Measurements from ENCODE around the gene THOC5. TPM values are rescaled to one million over a fixed set of nuclear protein-coding genes. Genes with fewer than 3 reads are reported as not detected.

Gene THOC5
- total and polyA plus RNA-seq, 12 donors: 13.2 to 42.4 (median 27.7) TPM

DNA sequence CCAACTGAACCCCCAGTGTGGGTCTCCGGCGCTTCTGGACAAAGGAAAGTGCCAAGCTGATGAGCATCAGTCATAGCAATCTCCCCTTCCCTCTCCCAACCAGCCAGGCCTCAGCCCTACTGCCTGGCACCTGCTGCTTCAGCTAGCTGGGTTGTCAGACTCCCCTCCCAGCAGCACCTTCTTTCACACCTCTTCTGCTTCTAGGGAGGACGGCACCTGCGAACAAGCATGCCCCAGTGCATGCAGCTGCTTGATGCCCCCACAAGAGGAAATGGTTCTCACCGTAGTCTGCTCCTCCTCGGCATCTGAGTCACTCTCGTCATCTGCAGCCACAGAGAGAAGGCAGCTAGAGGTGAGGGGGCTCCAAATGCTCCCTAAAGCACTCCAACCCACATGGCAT, 25.4 kb downstream of the THOC5 start:
- intact Hi-C loops (cut with DNase I): loop anchor here (10.0 kb wide), 1 partner anchor 133 kb away; no protein-coding TSS in a partner anchor
- WGBS, 4 donors: 80 to 95% (median 88%) methylated on average over 3 to 7 of the region's 7 CpGs
- H3K4me1 ChIP-seq (replicated peaks in 1 of 2): no peaks in the 10 kb centered on the region
- H3K27ac ChIP-seq: no peak overlapping the region
- H3K4me3 ChIP-seq: no peak overlapping the region
- no peaks in the 10 kb centered on the region for H3K9me3 ChIP-seq (replicated peaks in 1 of 3)
- no peaks in the 10 kb centered on the region for H3K27me3 ChIP-seq
- TF ChIP-seq, protein P1, sequence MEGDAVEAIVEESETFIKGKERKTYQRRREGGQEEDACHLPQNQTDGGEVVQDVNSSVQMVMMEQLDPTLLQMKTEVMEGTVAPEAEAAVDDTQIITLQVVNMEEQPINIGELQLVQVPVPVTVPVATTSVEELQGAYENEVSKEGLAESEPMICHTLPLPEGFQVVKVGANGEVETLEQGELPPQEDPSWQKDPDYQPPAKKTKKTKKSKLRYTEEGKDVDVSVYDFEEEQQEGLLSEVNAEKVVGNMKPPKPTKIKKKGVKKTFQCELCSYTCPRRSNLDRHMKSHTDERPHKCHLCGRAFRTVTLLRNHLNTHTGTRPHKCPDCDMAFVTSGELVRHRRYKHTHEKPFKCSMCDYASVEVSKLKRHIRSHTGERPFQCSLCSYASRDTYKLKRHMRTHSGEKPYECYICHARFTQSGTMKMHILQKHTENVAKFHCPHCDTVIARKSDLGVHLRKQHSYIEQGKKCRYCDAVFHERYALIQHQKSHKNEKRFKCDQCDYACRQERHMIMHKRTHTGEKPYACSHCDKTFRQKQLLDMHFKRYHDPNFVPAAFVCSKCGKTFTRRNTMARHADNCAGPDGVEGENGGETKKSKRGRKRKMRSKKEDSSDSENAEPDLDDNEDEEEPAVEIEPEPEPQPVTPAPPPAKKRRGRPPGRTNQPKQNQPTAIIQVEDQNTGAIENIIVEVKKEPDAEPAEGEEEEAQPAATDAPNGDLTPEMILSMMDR (IDR thresholded peaks at IDR 0.05): no peak
- peaks cover 0 to 94% of the 10 kb centered on the region in 2 donors for H3K36me3 ChIP-seq (replicated peaks in 1 of 2)
- no peak for DNase-seq

DNA sequence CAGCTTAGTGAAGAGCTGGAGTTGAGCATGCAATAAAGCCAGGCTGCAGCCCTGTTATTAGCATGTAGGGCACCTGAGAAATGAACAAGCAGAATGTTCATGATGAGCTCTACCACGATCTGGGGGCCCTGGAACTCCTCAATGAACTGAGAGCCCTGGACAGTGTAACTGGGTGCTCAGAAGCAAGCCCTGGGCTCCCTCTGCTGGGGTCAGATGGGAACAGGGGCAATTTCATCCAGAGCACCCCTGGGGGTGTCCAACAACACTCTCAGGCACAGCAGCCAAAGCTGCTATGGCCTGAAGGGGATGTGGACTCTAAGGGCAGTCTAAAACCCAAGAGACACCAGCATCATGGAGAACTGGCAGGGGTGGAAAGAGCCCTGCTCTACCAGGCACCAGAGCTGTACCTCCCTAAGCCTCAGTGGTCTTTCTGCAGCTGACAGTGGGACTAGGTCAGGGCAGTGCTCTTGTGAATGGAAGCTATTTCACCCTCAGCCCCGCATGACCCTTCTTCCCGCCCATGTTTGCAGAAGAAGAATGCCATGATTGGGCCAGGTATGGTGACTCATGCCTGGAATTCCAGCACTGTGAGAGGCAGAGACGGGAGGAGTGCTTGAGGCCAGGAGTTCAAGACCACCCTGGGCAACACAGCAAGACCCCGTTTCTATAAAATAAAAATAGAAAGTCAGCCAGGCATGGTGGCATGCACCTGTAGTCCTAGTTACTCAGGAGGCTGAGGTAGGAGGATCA, 28.9 kb downstream of the THOC5 start:
- intact Hi-C loops (cut with DNase I): loop anchor here (10.0 kb wide), 1 partner anchor 130 kb away; no protein-coding TSS in a partner anchor
- TF ChIP-seq, protein P1 (IDR thresholded peaks at IDR 0.05): peak; percentile 29 to 75 (median 67)
- no peak for TF ChIP-seq POLR2A (IDR thresholded peaks at IDR 0.05)
- Histone ChIP-seq H3K9me3 (replicated peaks in 1 of 3) (no peaks in the 10 kb centered on the region), H3K27me3 (no peaks in the 10 kb centered on the region), H3K36me3 (replicated peaks in 1 of 2) (peaks cover 0 to 82% of the 10 kb centered on the region in 2 donors), H3K4me1 (replicated peaks in 1 of 2) (peaks cover 3 to 6% of the 10 kb centered on the region in 2 donors), H3K27ac (no peak overlapping the region), H3K4me3 (no peak overlapping the region)
- peak; percentile 49 to 80 (median 70) for DNase-seq
- 51 to 70% (median 59%) methylated on average over 4 to 5 of the region's 5 CpGs for WGBS, 4 donors

DNA sequence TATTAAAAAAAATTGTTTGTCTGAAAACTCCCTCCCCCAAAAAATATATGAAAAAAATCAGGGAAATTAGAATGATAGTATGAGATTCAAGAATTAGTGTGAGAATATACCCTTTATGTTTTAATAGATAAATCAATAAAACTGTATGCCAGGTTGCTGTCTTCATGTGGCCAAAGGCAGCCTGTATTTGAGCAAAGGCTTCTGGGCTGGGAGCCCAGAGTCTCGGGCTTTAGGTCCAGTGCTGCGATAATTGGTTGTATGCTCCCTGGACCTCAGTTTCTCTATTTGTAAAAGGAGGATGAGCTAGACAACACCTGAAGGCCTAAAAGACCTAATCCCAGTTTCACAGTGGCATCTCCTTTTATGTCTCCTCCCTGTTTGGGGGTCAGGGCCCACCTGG, 29.8 kb downstream of the THOC5 start:
- Histone ChIP-seq H3K27ac (no peak overlapping the region), H3K36me3 (replicated peaks in 1 of 2) (peaks cover 0 to 82% of the 10 kb centered on the region in 2 donors), H3K27me3 (no peaks in the 10 kb centered on the region), H3K4me3 (no peak overlapping the region), H3K4me1 (replicated peaks in 1 of 2) (peaks cover 3 to 6% of the 10 kb centered on the region in 2 donors), H3K9me3 (replicated peaks in 1 of 3) (no peaks in the 10 kb centered on the region)
- 89 to 100% (median 91%) methylated on average over 2 of the region's 2 CpGs for WGBS, 4 donors
- DNase-seq: no peak
- intact Hi-C loops (cut with DNase I): loop anchor here (10.0 kb wide), 1 partner anchor 129 kb away; no protein-coding TSS in a partner anchor
- no peak for TF ChIP-seq POLR2A (IDR thresholded peaks at IDR 0.05)
- TF ChIP-seq, protein P1 (IDR thresholded peaks at IDR 0.05): no peak

DNA sequence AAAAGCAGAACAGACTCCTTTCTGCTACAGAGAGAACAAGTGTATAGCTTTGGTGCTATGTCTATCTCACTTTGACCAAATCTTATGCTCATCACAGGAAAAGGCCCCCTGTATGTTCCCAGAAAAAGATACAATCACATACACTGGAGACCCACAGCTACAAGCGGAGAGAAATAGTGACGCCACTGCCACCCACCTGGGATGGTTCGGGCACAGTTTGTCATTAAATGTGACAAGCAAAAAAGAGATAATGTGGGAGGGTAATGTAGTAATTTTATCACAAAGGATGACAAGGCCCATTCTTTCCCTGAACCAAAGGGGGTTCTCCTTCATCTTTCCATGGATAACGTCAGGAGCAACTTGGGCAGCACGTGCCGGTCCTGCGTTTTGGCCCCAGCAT, 32.0 kb downstream of the THOC5 start:
- Histone ChIP-seq H3K4me3 (no peak overlapping the region), H3K27ac (peak overlapping the region in 4 of 5 donors; percentile 34 to 80 (median 65)), H3K9me3 (replicated peaks in 1 of 3) (no peaks in the 10 kb centered on the region), H3K36me3 (replicated peaks in 1 of 2) (peaks cover 0 to 82% of the 10 kb centered on the region in 2 donors), H3K4me1 (replicated peaks in 1 of 2) (peaks cover 12 to 19% of the 10 kb centered on the region in 2 donors), H3K27me3 (no peaks in the 10 kb centered on the region)
- TF ChIP-seq, protein P1 (IDR thresholded peaks at IDR 0.05): no peak
- TF ChIP-seq POLR2A (IDR thresholded peaks at IDR 0.05): no peak
- intact Hi-C loops (cut with DNase I): loop anchor here (10.0 kb wide), 1 partner anchor 127 kb away; no protein-coding TSS in a partner anchor
- no peak for DNase-seq
- WGBS, 4 donors: 92 to 97% (median 93%) methylated on average over 7 of the region's 7 CpGs

Data from adrenal gland (tissue), 12 donors.